DMS153 (cell line): Measurements from ENCODE around the gene MYO16.

Experiments used
- DNase-seq: peaks from one replicate; lab custom pipeline; 2025; lab: John Stamatoyannopoulos, UW

Gene MYO16

DNA sequence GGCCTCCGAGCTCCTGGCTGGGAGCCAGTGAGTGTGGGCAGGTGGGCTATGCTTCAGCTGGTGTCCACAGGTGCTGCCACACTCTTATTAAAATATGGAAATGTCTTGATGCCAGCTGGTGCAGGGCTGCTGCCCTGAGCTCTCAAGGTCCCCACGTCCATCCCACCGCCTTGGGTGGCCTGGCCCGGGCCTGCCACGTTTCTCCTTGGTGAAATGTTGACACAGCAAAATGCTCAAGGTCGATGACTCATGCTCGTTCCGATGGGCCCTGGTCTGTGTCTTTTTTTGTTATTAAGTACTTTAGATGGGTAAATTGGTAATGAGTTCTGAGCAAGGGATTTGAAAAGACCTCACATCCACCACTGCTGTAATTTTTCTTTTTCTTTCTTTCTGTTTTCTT, 524.7 kb downstream of the MYO16 start:
- no peak for DNase-seq

GRCh38 chr13:109154546-109154945, 525.1 kb downstream of the MYO16 start:
- no peak for DNase-seq

- no peak for DNase-seq
Observed at GRCh38 chr13:109154966-109155761, 525.8 kb downstream of the MYO16 start.

DNA sequence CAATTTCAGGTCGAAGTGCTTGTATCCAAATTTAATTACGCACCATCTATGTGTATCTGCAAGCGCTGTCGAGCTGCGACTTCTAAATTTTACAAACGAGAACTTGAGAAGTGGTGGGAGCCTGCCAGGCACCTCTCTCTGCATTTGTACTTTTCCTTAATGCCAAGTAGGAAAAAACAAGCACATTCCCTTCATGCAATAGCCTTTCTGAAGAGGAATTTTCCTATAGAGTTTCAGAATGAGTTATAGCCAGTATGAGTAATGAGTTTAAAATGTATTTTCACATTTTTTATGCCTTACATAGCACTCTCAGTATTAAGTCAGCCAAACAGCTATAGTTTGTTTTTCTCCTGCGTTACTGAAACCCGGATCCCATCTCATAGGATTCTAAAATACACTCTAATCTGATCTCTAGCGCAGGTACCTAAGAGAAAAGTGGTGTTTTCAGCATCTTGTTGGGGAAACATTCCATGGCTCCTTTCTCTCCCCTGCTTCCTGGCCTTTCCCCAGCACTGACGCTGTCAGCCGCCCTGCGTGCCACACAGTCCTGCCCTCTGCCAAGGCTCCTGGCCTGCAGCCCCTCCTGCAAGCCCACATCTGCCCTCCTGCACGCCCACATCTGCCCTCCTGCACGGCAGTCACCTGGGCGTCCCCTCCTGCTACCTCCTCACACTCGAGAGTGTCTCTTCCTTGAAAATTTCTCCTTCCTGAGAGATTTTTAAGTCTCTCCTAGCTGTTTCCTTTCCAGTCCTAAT, 526.9 kb downstream of the MYO16 start:
- DNase-seq = no peak

- no peak for DNase-seq
Observed at GRCh38 chr13:109157275-109157674, 527.9 kb downstream of the MYO16 start.

DNA sequence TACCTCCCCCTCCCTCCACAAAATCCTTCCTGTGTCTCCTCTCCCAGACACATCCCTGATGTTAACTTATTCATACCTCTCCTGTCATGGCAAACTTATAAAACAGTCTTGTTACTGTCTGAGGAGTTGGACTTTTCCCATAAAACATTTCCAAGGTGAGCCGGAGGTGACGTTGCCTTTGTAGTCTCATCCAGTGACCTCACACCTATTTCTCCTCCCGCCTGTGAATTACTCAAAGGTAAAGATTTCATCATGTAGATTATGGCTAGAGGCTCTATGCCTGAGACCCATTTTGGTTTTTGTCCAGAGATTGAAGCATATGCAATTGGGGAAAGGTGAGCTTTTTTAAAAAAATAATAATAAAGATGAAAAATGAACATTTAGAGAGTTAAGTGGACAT, 529.0 kb downstream of the MYO16 start:
- DNase-seq = no peak

DNA sequence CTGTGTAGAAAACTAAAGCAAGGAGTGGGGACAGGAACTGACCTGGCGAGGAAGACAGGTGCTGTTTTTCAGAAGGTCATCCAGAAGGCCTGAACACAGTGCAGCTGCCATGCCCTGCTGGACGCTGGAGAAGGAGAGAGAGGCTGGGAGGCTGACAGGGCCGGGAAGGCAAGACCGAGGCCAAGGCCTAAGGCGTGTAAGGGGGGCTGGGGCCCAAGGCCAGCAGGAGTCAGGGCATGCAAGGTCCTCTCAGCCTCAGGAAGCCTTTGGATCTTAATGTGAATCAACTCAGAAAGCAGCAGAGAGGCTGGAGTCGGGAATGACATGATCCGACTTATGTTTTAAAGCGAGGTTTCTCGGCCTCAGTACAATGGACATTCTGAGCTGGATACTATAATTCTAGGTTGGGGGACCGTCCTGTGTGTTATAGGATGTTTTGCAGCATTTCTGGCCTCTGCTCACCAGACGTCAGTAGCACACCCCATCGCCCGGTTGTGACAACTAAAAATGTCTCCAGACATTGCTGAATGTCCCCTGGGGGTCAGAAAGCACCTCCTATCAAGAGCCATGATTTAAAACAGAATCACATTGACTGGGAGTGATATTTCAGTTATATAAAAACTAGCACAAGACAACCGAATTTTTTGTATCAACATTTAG, 530.4 kb downstream of the MYO16 start:
- no peak for DNase-seq

DNA sequence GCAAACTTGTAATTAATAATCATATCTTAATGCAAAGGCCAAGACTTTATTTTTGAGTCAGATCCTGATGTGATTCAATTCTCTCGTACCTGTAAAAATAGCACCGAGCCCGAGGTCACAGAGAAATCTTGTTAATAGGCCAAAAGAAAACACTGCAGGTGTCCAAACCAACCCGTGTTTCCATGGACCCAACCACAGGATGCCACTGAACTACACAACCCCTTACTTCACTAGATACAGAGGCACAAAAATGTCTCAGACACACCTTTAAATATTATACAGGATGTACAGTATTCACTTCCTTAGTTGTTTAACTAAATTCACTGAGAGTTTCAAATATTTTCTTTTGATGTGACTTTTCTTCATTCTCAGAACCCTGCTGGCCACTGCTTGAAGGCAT, 530.9 kb downstream of the MYO16 start:
- no peak for DNase-seq

DNA sequence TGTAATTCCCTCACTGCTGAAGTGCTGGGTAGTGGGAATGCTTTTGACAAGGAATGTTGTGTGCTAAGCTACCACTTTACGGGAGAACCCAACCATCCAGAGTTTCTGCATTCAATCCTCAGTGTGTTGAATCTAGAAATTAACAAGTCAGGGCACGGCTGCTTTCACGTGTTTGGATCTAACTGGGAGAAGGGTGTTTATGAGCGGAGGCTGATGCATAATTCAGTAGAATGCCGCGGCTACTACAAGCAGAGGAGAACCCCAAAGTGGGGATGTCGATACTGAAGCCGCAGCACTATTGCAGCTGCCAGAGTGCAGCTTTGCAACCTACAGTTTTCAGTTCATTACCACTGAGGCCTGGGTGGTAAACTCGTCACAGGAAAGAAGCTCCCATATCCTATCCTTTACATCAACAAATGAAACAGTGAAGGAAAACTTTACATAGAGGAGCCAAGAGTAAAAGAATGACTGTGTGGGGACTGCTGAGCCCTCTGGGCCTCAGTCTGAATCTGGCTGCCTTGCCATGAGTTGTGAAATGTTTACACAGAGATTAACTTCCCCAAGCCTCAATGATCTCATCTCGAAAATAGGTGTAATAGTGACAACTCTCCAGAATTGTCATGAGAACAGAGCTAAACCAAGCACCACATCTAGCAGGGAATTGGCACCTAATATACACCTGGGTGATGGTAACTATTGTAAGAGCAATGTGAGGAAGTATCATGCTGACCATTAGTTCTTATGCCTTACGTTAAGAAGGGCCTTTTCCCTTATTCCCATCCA, 531.7 kb downstream of the MYO16 start:
- DNase-seq = no peak

DNA sequence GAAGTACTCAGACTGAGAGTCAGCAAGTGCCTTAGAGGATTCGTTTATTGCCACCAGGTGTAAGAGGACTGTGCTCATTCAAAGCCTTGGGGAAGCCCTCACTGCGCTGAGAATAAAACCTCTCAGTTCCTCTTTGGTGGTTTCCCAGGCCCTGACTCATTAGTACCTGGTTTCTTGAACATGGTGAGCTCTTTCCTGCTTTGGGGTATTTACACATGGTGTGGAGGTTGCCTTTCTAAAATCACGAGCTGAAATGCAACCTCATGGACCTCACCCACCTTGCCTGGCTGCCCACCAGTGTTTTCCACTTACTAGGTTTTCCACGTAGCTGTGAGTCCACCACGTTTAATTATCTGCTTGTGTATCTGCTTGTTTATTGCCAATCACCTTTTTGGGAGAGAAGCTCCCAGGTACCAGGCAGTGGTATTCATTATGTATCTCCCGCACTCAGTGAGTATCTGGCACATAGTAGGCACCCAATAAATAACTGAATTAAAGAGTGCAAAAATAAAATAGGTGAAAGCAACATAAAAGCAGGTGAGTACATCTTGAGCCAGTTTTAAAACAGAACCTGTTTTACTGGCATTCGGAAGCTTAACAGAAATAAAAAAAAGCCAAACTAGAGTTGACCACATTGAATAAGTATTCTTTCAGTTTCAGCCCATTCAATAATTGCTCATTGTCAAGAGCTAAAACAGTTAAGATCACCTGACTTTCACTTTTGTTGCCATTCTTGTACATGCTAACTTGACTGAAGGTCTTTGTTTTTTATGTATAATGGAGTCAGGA, 533.0 kb downstream of the MYO16 start:
- peak; percentile 42 for DNase-seq

- DNase-seq = no peak
Observed at GRCh38 chr13:109163037-109163379, 533.6 kb downstream of the MYO16 start.

- no peak for DNase-seq
Observed at GRCh38 chr13:109165417-109165904, 536.0 kb downstream of the MYO16 start.

GRCh38 chr13:109166804-109167203, 537.4 kb downstream of the MYO16 start:
- DNase-seq = no peak

GRCh38 chr13:109172136-109172535, 542.7 kb downstream of the MYO16 start:
- DNase-seq = no peak

GRCh38 chr13:109175666-109176065, 546.3 kb downstream of the MYO16 start:
- DNase-seq = no peak

GRCh38 chr13:109180905-109181425, 551.6 kb downstream of the MYO16 start:
- no peak for DNase-seq

DNA sequence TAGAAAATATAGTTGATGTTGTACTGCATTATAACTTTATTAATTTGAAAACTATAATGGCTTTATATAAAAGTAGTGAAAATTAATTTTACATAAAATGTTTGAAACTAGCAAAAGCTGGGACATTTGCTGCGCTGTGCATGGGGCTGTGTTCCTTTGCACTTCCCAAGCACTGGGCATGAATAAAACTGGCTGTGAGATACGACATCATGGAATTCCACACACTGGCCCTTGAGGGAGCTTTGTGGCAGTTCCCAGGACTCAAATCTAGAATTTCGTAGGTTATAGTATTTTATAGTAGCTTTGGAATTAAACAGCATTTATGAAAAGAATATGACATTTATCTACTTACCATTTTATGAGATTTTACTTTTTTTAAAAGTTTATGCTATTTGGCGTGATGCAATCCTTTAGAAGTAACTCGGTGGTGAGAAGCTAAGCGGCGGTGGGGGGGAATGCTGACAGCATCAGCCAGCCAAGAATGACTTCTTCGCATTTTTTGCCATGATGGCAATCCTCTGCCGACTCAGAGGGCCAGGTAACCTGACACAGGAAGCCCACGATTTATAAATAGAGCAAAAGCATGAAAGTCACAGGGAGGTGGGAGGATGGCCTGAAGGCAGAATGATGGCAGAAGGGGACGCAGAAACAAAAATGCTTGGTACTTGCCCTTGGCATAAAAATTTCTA, 553.5 kb downstream of the MYO16 start:
- no peak for DNase-seq

- no peak for DNase-seq
Observed at GRCh38 chr13:109191413-109191812, 562.0 kb downstream of the MYO16 start.

- no peak for DNase-seq
Observed at GRCh38 chr13:109192306-109192705, 562.9 kb downstream of the MYO16 start.

- no peak for DNase-seq
Observed at GRCh38 chr13:109196948-109197347, 567.5 kb downstream of the MYO16 start.
